Bronchial epithelial cell (primary cell): Measurements from ENCODE around the gene GRIK1. TPM values are rescaled to one million over a fixed set of nuclear protein-coding genes. Genes with fewer than 3 reads are reported as not detected.
A peak's percentile ranks its signal among the peaks of the same experiment; 100 is the strongest.

Experiments
- DNase-seq: peaks from one replicate; pipeline ENCODE4 v3.0.0-alpha.2; 2010; ENCODE audit warnings: low read depth
- FAIRE-seq: peaks from 2 replicates; lab custom pipeline; 2011; peaks lifted over from hg19 to GRCh38; lab: Jason Lieb, UNC
- H3K27me3 ChIP-seq: 2 replicates; pipeline ENCODE4 v1.5.1; 2011; ENCODE audit warnings: low read length; ENCODE audit not compliant: control insufficient read depth, insufficient read depth
- H3K36me3 ChIP-seq: 2 replicates; pipeline ENCODE4 v1.5.1; 2011; ENCODE audit warnings: low read length; ENCODE audit not compliant: control insufficient read depth, insufficient read depth
- H3K4me3 ChIP-seq: 2 replicates; pipeline ENCODE4 v1.5.1; 2011; ENCODE audit warnings: mild to moderate bottlenecking, low read depth, low read length, control low read depth
- total RNA-seq: library from RNA; depleted of rRNA; stranded (reverse); fragments of >200 nt; gene quantifications from 2 replicates; pipeline ENCODE4 v1.2.1, GENCODE V29; 2014
- TF ChIP-seq, protein P1 (sequence below): IDR thresholded peaks from 2 replicates; pipeline ENCODE4 v1.5.1; 2011; ENCODE audit warnings: mild to moderate bottlenecking, moderate library complexity, low read length, control low read depth, inconsistent platforms; ENCODE audit not compliant: insufficient read depth, severe bottlenecking

GRIK1 gene
- total RNA-seq, 1 donor from 2014 or later, result not detected

DNA sequence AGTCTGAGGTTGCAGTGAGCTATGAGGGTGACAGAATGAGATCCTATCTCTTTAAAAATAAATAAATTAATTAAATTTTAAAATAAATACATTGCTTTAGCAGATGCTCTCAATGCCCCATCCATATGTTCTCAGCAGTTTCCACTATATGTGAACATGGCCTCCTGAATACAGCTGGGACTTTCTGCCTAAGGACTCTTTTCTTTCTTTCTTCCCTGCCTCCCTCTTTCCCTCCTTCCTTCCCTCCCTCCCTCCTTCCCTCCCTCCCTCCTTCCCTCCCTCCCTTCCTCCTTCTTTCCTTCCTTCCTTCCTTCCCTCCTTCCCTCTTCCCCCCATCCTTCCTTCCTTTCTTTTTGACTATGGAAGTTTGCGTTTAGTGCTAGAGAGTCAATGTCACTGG is 10.2 kb upstream of the GRIK1 start:
- no peak for FAIRE-seq
- no peak for DNase-seq

DNA sequence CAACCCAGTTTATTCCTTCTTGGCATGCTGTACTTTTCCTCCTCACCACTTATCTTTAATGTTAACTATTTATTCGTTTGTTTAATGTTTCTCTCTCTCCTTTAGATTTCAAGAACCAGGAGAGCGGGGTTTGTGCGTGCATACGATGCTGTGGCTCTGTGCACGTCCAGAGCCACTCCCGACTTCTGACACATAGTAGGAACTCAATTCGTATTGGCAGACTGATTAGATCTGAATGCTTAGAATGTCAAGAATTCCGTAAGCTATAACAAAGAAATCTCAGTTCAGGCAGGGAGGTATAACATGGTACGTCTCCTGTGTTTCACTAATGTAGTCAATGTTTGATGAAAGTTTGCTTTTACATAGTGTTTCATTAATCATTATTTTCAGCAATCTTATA is 7.3 kb upstream of the GRIK1 start:
- FAIRE-seq (no peak), DNase-seq (no peak)
- TF ChIP-seq, protein P1, sequence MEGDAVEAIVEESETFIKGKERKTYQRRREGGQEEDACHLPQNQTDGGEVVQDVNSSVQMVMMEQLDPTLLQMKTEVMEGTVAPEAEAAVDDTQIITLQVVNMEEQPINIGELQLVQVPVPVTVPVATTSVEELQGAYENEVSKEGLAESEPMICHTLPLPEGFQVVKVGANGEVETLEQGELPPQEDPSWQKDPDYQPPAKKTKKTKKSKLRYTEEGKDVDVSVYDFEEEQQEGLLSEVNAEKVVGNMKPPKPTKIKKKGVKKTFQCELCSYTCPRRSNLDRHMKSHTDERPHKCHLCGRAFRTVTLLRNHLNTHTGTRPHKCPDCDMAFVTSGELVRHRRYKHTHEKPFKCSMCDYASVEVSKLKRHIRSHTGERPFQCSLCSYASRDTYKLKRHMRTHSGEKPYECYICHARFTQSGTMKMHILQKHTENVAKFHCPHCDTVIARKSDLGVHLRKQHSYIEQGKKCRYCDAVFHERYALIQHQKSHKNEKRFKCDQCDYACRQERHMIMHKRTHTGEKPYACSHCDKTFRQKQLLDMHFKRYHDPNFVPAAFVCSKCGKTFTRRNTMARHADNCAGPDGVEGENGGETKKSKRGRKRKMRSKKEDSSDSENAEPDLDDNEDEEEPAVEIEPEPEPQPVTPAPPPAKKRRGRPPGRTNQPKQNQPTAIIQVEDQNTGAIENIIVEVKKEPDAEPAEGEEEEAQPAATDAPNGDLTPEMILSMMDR, result no peak
- H3K4me3 ChIP-seq, result no peak overlapping the region
- H3K36me3 ChIP-seq, result no peaks in the 10 kb centered on the region
- no peaks in the 10 kb centered on the region for H3K27me3 ChIP-seq

More for the DNA sequence above, 10.2 kb upstream of the GRIK1 start:
- no peaks in the 10 kb centered on the region for H3K36me3 ChIP-seq
- no peaks in the 10 kb centered on the region for H3K27me3 ChIP-seq
- no peak overlapping the region for H3K4me3 ChIP-seq
- TF ChIP-seq, protein P1, result no peak

DNA sequence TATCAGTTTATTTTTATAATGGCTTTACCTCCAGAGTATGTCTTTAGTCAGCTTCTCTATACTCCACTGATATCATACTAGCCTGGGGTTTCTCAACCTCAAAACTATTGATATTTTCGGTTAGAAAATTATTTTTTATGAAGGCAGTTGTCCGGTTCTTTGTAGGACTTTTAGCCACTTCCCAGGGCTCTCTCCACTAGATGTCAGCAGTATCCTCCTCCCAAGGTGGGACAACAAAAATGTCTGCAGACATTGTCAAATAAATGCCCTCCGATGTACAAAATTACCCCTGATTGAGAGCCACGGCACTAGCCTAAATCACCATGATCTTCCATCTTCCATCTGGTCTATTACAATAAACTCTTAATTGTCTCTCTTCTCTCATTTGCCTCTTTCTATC is 4.1 kb upstream of the GRIK1 start:
- no peak for FAIRE-seq

DNA sequence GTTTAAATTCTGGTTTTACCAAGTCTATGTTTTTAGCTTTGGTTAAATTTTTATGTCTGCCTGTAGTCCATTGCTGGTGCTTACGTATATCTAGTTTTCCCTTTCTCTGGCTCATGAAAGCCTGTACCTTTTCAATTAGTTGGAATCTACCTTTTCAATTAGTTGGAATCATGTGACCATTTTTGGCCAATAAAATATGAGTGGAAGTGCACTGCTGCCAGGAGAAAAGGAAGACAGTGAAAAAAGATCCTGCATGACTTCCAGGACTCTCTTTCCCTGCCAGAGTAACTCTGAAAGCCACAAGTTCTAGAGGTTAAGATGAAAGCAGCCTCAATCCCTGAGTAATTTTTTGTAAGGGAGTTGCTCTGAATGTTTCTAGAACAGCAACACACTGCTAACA is 2.2 kb upstream of the GRIK1 start:
- DNase-seq, result no peak
- Histone ChIP-seq H3K4me3 (no peak overlapping the region), H3K27me3 (peaks cover 28% of the 10 kb centered on the region), H3K36me3 (no peaks in the 10 kb centered on the region)
- FAIRE-seq, result no peak
- TF ChIP-seq, protein P1, result no peak

More for the DNA sequence above, 4.1 kb upstream of the GRIK1 start:
- H3K36me3 ChIP-seq, result no peaks in the 10 kb centered on the region
- peak; percentile 7 for DNase-seq
- H3K27me3 ChIP-seq, result peaks cover 19% of the 10 kb centered on the region
- TF ChIP-seq, protein P1, result peak; percentile 15
- no peak overlapping the region for H3K4me3 ChIP-seq

DNA sequence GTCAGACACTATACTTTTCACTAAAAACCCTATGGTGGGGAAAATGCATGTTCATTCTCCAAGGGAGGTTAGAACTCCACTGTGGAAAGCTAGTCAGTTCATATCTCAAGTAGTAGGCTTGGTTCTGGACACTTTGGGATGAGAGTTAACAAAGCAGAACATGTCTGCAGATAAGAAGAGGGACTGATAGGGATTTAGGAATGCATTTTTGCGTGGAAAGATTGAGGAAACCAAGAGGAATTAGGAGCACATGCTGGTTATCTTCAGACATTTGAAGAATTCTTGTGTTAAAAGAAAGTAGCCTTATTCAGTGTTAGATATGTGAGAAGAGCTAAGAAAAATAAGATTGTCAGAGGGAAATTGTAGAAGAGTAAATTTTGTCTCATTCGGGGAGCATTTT is 1.2 kb upstream of the GRIK1 start:
- FAIRE-seq (no peak), DNase-seq (no peak)
- no peaks in the 10 kb centered on the region for H3K36me3 ChIP-seq
- TF ChIP-seq, protein P1, result no peak
- peaks cover 28% of the 10 kb centered on the region for H3K27me3 ChIP-seq
- H3K4me3 ChIP-seq, result no peak overlapping the region

DNA sequence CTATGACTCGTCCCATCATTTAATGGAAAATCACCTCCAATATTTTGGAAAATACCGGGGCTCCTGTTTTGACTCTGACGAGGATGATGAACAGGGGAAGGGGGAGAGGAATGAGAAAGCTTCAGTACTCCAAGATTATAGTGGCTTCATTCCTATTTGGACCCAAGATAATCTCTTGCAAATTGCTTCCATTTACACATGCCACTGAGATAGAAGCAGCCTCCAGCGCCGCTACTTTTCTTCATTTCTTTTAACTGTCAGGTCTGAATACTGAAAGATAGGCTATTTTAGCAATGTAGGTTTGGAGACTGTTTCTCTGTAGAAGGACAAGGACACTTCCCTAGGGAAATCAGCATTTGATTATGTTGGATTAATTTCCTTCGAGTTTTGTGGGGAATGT is 565 bp upstream of the GRIK1 start:
- TF ChIP-seq, protein P1, result no peak
- Histone ChIP-seq H3K4me3 (no peak overlapping the region), H3K27me3 (peaks cover 28% of the 10 kb centered on the region), H3K36me3 (no peaks in the 10 kb centered on the region)
- FAIRE-seq (no peak), DNase-seq (no peak)
